ENCODE results near the gene CSK. TPM values are rescaled to one million over a fixed set of nuclear protein-coding genes. Genes with fewer than 3 reads are reported as not detected.

Gene CSK
- polyA plus RNA-seq, 2 of the 4 experiments (the other 2 are of a cell fraction): 17.8 to 63.0 TPM

- ChIA-PET CTCF (interaction anchor here (1.6 to 66.7 kb wide), 4 partner anchors 2 to 158 kb away, joined by 5 to 1908 read pairs (median 961); partner anchors contain the start of genes CPLX3, CSK, LMAN1L and ULK3), POLR2A (interaction anchor here (0.5 kb wide), 1 partner anchor 80 kb away, joined by 5 read pairs; no protein-coding TSS in a partner anchor)
- TF ChIP-seq HOXA7 (CRISPR knock-in tag; IDR thresholded peaks at IDR 0.05) (no peak), TP53 (CRISPR knock-in tag; IDR thresholded peaks at IDR 0.05) (no peak), RAD21 (conservative IDR thresholded peaks at IDR 0.05 in 1 of 2, IDR thresholded peaks at IDR 0.05 in 1 of 2) (no peak), BCL3 (IDR thresholded peaks at IDR 0.05) (no peak), EHF (CRISPR knock-in tag; IDR thresholded peaks at IDR 0.05) (no peak)
- DNase-seq (ENCODE audit: low read depth in 1 of 2, low spot score in 1 of 2) (no peak), FAIRE-seq (no peak), ATAC-seq (no peak)
- H3K27ac ChIP-seq: no peak overlapping the region
- H3K9me3 ChIP-seq: no peaks in the 10 kb centered on the region
- H3K4me2 ChIP-seq: no peak overlapping the region
- H3K4me1 ChIP-seq: peaks cover 17% of the 10 kb centered on the region; the same call in 1 of the 3 replicates
- WGBS (ENCODE audit: missing lambda C conversion rate): 91% methylated on average over 10 of the region's 12 CpGs
- H3K4me3 ChIP-seq: no peak overlapping the region
Measured at GRCh38 chr15:74792227-74793016, 10.5 kb downstream of the CSK start.

- peaks cover 17% of the 10 kb centered on the region; the same call in 1 of the 3 replicates for H3K4me1 ChIP-seq
- H3K9me3 ChIP-seq: no peaks in the 10 kb centered on the region
- H3K4me2 ChIP-seq: no peak overlapping the region
- CTCF ChIA-PET: interaction anchor here (1.3 to 66.7 kb wide), 5 partner anchors 3 to 162 kb away, joined by 4 to 1908 read pairs (median 14); partner anchors contain the start of genes CPLX3, CSK, LMAN1L and ULK3
- DNase-seq (ENCODE audit: low read depth in 1 of 2, low spot score in 1 of 2) (no peak), ATAC-seq (peak in 1 of 2 experiments; percentile 27; a peak in 1 of 6 replicates), FAIRE-seq (no peak)
- 79% methylated on average over 12 of the region's 12 CpGs for WGBS (ENCODE audit: missing lambda C conversion rate)
- no peak overlapping the region for H3K27ac ChIP-seq
- no peak for TF ChIP-seq JUN (IDR thresholded peaks at IDR 0.05)
- no peak for TF ChIP-seq REST (IDR thresholded peaks at IDR 0.05)
- TF ChIP-seq HEYL (CRISPR knock-in tag; IDR thresholded peaks at IDR 0.05): no peak
- TF ChIP-seq POLR2AphosphoS2 (conservative IDR thresholded peaks at IDR 0.05; ENCODE audit: low read length): no peak
- TF ChIP-seq USF2 (IDR thresholded peaks at IDR 0.05): no peak
- TF ChIP-seq BCL3 (IDR thresholded peaks at IDR 0.05): no peak
- TF ChIP-seq MAFK (IDR thresholded peaks at IDR 0.05; ENCODE audit: partially characterized antibody): no peak
- TF ChIP-seq ATOH8 (CRISPR knock-in tag; IDR thresholded peaks at IDR 0.05; ENCODE audit: low read depth): no peak
- TF ChIP-seq SREBF2 (IDR thresholded peaks at IDR 0.05): no peak
- no peak for TF ChIP-seq NFE2L2 (conservative IDR thresholded peaks at IDR 0.05; ENCODE audit: low read length)
- TF ChIP-seq NPAS2 (CRISPR knock-in tag; IDR thresholded peaks at IDR 0.05; ENCODE audit: borderline replicate concordance): no peak
- no peak for TF ChIP-seq FOXS1 (CRISPR knock-in tag; IDR thresholded peaks at IDR 0.05)
- TF ChIP-seq CHD2 (IDR thresholded peaks at IDR 0.05; ENCODE audit: low read length, partially characterized antibody): no peak
- no peak for TF ChIP-seq ZNF302 (CRISPR knock-in tag; IDR thresholded peaks at IDR 0.05)
- TF ChIP-seq JUNB (IDR thresholded peaks at IDR 0.05): no peak
- no peak for TF ChIP-seq RAD21 (conservative IDR thresholded peaks at IDR 0.05 in 1 of 2, IDR thresholded peaks at IDR 0.05 in 1 of 2)
- POLR2A ChIA-PET: no interaction called here
- H3K4me3 ChIP-seq: no peak overlapping the region
Measured at GRCh38 chr15:74793135-74794028, 11.5 kb downstream of the CSK start.
